IPS DF 19.7 (cell line): ENCODE results near the gene FZD2.
"Not testable (repeated sequence)": the region's sequence is repeated elsewhere in the genome, so short reads cannot be mapped to it uniquely, and the experiment has no call there.

ENCODE experiments used
- DNase-seq: peaks from one replicate; pipeline ENCODE4 v3.0.0-alpha.2; 2013; ENCODE audit warnings: low read depth, low spot score

Gene FZD2

DNA sequence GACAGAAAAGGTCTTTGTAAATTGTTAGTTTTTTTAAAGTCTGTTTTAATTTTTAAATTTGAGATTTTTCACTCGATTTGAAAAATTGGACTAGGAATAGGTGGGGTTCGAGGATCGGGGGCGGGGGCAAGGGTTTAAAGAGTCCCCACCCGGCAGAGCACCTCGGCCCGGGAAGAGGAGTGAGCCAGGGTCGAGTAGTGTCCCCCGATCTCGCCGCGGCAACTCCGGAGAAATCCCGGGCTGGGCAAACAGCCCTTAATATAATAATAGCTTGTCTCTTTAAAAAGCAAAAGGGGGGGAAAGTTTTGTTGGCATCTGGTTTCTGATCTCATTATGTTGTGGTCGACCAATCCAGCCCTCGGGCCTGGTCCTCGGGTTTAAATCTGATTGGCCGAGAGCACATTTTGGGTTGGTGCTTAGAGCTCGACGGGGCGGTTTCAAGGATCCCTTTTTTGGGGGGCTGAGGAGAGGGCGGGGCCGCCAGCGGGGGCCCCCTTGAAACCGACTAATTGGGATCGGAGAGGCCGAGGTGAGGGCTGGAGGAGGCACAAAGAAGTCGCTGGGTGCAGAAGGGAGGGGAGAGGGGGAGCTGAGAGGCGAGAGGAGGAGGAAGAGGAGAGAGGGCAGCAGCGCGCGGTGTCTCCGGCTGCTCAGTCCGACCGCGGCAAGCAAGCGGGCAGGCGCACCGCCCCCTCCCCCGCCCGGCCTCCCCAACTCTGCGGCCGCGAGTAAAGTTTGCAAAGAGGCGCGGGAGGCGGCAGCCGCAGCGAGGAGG is at the start of gene FZD2:
FZD2 (plus strand) TSS at position 653 of the 775 bp plus-strand sequence. CDS start 205 bp downstream, outside the sequence.
- DNase-seq, result peak; percentile 92

DNA sequence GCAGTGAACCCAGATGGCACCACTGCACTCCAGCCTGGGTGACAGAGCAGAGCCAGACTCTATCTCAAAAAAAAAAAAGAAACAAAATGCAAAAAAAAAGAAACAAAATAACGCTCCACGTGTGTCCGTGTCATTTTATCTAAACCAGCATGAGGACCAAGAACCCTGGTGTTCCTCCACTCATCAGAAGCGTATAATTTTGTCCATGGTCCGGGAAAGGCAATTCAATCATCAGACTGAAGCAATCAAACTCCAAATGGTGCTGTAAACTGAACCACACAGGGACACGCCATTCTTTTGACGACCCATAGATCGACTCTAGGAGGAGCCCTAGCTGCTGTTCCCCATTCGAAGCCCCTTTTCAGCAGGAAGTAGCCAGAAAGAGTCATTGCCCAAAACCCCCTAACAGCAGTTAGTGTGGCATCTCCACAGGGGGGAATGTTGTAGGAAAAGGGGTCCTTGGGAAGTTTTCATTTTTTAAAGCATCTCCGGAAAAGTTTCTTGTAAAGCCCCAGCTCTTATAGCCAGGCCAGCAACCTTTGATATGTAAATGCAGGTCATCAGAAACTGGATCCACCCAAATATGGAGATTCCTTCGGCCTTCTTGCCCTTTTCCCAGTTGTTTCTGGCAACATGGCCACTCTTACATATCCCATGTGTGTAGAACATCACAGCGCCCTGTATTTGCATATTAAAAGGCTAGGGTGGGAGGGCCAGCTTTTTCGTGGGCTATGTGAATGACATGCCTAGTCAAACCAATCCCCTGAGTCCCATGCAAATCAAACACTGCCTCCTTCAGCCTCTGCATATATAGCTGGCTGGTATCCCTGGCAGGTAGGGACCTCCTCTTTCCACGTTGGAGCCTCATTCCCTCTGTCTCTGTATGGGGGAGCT is 45.8 kb upstream of the FZD2 start:
- peak; percentile 95 for DNase-seq

- DNase-seq, result no peak
Observed at GRCh38 chr17:44518032-44518431, 39.3 kb upstream of the FZD2 start.

DNA sequence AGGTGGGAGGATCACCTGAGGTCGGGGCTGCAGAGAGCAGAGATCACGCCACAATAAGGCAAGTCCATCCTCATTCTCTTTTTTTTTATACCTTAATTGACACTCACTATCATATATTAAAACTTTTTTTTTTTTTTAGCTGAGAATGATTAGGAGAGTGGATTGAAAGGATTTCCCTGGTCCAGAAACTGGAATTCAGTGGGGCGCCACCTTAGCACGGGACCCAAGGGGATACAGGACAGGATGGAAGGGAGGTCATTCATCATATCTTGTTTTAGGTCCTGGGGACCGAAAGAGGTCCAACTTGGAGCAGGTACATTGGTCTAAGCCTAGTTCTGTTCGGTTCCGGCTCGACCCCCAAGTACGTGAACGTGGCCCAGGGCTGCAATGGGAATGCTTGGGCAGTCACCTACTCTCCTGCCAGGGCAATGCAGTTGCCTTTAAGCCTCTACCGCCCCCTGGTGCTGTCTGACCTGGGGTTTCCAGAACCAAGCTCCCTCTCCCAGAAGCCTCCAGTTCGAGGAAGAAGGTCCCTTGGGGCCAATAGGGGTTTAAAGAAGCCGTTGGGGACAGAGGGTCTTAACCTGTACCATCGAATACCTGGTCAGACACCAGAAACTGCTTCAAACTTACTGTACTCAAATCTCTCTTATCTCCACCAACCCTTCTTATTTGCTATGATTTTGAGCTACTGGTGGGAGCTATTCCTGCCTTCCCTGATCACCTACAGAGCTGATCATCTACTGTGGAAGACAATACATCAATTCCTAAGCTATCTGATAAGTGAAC is 34.2 kb upstream of the FZD2 start:
- no peak for DNase-seq

- no peak for DNase-seq
Observed at GRCh38 chr17:44523672-44523972, 33.7 kb upstream of the FZD2 start.

GRCh38 chr17:44527102-44527501 is 30.2 kb upstream of the FZD2 start:
- DNase-seq, result no peak

GRCh38 chr17:44527954-44528353 is 29.3 kb upstream of the FZD2 start:
- no peak for DNase-seq

- DNase-seq, result no peak
Observed at GRCh38 chr17:44529864-44530263, 27.4 kb upstream of the FZD2 start.

GRCh38 chr17:44530896-44531418 is 26.3 kb upstream of the FZD2 start:
- no peak for DNase-seq

- no peak for DNase-seq
Observed at GRCh38 chr17:44533533-44534246, 23.6 kb upstream of the FZD2 start.

DNA sequence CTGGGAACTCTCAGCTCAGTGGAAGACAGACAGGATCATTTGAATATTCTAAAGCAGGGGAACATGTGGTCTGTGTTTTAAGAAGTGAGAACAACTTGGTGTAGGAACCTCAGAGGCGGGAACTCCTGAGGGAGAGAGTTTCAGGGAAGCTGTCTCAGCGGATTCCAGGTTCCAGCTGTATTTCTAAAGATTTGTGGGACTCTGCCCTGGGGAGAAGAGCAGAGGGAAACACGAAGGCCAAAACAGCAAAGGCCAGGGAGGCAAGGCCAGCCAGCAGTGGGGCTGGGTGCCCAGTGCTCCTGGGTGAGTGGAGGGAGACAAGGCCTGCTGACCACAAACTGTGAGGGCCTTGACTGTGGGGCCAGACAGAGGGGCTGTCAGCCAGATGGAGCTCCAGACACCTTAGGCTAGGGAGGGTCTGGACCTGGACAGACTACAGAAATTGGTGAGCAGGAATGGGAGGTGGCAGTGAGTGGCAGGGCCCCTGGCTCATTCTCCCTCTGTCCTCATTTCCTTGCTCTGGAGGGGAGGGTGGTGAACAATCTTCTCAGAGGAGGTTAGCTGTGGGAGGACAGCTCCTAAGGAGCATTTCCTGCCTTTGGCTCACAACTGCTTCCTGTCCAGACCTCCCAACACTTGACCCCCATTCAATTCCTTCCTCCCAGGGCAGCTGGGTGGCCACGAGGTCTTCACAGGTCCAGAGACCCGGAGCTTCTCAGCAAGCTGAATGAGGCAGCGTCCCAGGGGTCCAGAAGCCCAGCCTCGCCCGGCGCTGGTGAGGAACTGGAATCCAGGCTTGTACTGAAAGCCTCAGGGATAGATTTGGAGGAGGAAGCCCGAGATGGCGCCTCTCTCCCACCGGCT is 21.0 kb upstream of the FZD2 start:
- DNase-seq, result no peak

DNA sequence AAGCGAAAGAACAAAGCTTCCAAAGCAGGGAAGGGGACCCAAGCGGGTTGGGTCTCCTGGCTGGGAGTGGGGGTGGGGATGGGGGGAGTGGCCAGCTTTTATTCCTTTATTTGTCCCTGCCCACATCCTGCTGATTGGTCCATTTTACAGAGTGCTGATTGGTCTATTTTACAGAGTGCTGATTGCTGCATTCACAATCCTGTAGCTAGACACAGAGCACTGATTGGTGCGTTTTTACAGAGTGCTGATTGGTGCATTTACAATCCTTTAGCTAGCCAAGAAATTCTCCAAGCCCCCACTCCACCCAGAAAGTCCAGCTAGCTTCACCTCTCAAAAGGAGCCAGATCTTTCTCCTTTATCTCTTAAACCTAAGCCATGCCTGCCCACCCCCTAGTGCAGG is 19.4 kb upstream of the FZD2 start:
- DNase-seq, result not testable (repeated sequence)

DNA sequence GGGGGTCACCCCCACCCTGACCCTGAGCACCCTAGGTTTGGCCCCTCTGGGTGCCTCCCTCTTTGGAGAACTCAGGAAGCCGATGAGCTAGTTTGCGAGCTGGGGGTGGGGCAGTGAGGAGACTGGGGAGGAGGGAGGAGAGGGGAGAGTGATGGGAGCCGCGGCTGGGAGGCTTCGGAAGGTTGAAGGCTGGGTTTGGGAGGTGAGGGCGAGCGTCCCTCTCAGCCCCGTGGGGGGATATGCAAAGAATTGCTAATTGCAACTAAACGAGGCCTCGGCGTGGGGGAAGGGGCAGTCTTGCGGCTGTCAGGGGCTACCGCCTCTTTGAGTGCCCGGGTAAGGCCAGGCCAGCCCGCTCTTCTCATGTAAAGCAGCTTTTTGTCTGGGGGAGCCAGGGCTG is 17.6 kb upstream of the FZD2 start:
- peak; percentile 93 for DNase-seq

DNA sequence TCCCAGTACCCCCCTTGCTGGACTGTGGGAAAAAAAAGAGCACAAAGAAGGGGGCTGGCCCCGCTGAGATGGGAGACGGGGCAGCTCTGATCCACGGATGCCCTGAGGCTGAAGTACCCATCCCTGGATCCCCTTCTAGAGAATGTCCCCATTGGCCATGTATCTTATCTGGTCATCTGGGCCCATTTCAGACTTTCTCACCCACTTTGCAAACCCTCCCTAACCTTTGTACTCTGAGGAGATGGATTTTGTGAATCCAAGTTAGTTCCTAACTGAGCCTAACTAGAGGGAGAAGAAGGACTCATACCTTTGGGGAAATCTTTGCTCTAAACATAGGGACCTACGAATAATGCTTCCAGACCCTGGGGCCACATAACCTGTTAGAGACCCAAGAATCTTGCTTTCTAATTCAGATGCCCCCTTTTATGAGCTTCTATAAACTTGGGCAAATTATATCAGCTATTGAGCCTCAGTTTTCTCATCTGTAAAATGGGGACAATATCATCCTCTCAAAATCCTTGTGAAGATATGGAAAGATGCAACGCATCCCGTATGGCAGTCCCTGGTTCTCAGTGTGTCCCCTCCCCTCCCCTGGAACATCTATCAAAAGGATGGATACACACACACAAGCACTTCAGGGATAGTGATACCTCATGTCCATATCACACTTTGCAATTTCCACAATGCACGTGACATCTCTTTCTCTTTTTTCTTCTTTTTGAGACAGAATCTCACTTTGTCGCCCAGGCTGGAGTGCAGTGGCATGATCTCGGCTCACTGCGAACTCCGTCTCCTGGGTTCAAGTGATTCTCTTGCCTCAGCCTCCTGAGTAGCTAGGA is 16.8 kb upstream of the FZD2 start:
- no peak for DNase-seq

GRCh38 chr17:44541884-44542581 is 15.3 kb upstream of the FZD2 start:
- no peak for DNase-seq

DNA sequence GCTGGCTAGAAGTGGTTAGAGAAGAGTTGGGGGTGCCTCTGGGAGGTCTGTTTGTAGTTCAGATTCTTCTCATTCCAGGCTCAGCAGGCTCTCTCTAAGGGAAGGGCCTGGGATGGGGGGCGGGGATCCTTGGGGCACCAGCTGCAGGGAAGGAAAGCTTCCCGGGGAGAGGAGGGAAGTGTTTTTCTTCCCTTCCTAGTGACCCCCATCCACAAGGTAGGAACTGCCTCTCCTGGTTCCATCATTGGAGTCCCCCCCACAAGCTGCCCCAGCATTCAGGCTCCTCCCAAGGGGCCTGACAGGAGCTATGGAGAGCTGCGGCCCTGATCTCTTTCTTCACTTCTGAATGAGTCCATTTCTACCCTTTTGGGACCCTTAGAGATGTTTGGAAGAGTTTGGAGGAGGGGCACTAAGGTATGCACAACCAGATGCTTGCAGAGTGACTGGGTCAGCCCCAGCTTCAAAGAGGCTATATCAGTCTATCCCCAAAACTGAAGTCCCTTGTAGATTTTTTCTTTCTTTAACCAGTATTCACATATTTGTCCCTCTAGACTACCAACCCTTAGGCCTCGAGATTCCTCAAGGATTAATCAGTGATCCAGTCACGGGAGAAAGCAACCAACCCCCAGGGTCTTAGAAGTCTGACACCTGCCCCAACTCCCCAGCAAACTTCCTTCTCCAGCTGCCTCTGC is 13.9 kb upstream of the FZD2 start:
- DNase-seq, result peak; percentile 94

GRCh38 chr17:44543905-44544523 is 13.3 kb upstream of the FZD2 start:
- DNase-seq, result no peak
